ENCODE data around the gene BTRC. TPM values are rescaled to one million over a fixed set of nuclear protein-coding genes. Genes with fewer than 3 reads are reported as not detected.

The BTRC gene
- total and polyA plus RNA-seq, 10 of the 15 experiments (the other 5 are each of a cell fraction or from before 2014, with no cell fraction given): 2.2 to 18.6 (median 8.6) TPM

DNA sequence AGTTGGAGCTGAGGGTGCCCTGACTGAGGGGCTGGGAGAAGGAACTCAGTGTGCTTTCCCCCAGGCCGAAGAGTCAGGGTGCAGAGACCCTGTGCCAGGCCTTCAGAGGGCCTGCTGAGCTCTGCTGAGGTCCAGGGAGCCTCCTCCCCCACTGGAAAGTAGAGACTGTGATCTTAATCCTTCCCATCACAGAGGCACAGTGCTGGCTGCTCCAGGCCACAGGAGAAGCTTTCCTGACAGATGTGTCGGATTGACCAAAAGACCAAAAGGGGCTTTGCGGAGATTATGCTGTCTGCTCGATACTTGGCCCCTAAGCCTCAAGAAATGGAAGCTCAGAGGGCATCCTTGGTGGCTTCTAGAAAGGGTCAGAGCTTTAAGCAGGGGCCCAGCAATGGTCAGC is 32.9 kb upstream of the BTRC start (continued):
- TF ChIP-seq, protein P1, sequence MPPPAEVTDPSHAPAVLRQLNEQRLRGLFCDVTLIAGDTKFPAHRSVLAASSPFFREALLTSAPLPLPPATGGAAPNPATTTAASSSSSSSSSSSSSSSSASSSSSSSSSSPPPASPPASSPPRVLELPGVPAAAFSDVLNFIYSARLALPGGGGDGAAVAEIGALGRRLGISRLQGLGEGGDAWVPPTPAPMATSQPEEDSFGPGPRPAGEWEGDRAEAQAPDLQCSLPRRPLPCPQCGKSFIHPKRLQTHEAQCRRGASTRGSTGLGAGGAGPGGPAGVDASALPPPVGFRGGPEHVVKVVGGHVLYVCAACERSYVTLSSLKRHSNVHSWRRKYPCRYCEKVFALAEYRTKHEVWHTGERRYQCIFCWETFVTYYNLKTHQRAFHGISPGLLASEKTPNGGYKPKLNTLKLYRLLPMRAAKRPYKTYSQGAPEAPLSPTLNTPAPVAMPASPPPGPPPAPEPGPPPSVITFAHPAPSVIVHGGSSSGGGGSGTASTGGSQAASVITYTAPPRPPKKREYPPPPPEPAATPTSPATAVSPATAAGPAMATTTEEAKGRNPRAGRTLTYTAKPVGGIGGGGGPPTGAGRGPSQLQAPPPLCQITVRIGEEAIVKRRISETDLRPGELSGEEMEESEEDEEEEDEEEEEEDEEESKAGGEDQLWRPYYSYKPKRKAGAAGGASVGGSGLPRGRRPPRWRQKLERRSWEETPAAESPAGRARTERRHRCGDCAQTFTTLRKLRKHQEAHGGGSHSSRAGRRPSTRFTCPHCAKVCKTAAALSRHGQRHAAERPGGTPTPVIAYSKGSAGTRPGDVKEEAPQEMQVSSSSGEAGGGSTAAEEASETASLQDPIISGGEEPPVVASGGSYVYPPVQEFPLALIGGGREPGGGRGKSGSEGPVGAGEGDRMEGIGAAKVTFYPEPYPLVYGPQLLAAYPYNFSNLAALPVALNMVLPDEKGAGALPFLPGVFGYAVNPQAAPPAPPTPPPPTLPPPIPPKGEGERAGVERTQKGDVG (CRISPR knock-in tag; IDR thresholded peaks at IDR 0.05): no peak
- TF ChIP-seq NR2F1 (conservative IDR thresholded peaks at IDR 0.05) (no peak), BACH1 (IDR thresholded peaks at IDR 0.05; ENCODE audit: borderline replicate concordance) (no peak), HCFC1 (IDR thresholded peaks at IDR 0.05; ENCODE audit: low read length) (no peak), RB1 (IDR thresholded peaks at IDR 0.05; ENCODE audit: borderline replicate concordance) (no peak), CHD4 (IDR thresholded peaks at IDR 0.05) (no peak), IKZF2 (IDR thresholded peaks at IDR 0.05) (no peak), CREB1 (IDR thresholded peaks at IDR 0.05; ENCODE audit: low read depth) (no peak)
- TF ChIP-seq, protein P2, sequence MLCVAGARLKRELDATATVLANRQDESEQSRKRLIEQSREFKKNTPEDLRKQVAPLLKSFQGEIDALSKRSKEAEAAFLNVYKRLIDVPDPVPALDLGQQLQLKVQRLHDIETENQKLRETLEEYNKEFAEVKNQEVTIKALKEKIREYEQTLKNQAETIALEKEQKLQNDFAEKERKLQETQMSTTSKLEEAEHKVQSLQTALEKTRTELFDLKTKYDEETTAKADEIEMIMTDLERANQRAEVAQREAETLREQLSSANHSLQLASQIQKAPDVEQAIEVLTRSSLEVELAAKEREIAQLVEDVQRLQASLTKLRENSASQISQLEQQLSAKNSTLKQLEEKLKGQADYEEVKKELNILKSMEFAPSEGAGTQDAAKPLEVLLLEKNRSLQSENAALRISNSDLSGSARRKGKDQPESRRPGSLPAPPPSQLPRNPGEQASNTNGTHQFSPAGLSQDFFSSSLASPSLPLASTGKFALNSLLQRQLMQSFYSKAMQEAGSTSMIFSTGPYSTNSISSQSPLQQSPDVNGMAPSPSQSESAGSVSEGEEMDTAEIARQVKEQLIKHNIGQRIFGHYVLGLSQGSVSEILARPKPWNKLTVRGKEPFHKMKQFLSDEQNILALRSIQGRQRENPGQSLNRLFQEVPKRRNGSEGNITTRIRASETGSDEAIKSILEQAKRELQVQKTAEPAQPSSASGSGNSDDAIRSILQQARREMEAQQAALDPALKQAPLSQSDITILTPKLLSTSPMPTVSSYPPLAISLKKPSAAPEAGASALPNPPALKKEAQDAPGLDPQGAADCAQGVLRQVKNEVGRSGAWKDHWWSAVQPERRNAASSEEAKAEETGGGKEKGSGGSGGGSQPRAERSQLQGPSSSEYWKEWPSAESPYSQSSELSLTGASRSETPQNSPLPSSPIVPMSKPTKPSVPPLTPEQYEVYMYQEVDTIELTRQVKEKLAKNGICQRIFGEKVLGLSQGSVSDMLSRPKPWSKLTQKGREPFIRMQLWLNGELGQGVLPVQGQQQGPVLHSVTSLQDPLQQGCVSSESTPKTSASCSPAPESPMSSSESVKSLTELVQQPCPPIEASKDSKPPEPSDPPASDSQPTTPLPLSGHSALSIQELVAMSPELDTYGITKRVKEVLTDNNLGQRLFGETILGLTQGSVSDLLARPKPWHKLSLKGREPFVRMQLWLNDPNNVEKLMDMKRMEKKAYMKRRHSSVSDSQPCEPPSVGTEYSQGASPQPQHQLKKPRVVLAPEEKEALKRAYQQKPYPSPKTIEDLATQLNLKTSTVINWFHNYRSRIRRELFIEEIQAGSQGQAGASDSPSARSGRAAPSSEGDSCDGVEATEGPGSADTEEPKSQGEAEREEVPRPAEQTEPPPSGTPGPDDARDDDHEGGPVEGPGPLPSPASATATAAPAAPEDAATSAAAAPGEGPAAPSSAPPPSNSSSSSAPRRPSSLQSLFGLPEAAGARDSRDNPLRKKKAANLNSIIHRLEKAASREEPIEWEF (IDR thresholded peaks at IDR 0.05; ENCODE audit: insufficient replicate concordance, low read depth, low read length): no peak

All from GM12878 (cell line).